ENCODE results near the gene SMIM36. TPM values are rescaled to one million over a fixed set of nuclear protein-coding genes. Genes with fewer than 3 reads are reported as not detected.

The SMIM36 gene
- polyA plus RNA-seq, 3 donors, result not detected

GRCh38 chr17:55549140-55549539 is 37.9 kb upstream of the SMIM36 start:
- Mint-ChIP-seq H3K27me3 (ENCODE audit: low read depth in 3 of 3) (peaks cover 1 to 4% (median 2%) of the 10 kb centered on the region in 3 donors), H3K36me3 (no peaks in the 10 kb centered on the region), H3K27ac (no peak overlapping the region), H3K4me3 (no peak overlapping the region), H3K9me3 (peaks cover 0 to 2% (median 0%) of the 10 kb centered on the region in 7 donors), H3K4me1 (peaks cover 3% of the 10 kb centered on the region)
- intact Hi-C loops (cut with micrococcal nuclease), result loop anchor here in 1 of 2 donors (5.0 kb wide), 1 partner anchor 53 kb away; no protein-coding TSS in a partner anchor
- no peaks in the 10 kb centered on the region for H3K36me3 ChIP-seq (replicated peaks in 1 of 2; ENCODE audit: control insufficient read depth in 1 of 2, insufficient read depth in 2 of 2, low read length in 2 of 2)
- TF ChIP-seq, protein P1, sequence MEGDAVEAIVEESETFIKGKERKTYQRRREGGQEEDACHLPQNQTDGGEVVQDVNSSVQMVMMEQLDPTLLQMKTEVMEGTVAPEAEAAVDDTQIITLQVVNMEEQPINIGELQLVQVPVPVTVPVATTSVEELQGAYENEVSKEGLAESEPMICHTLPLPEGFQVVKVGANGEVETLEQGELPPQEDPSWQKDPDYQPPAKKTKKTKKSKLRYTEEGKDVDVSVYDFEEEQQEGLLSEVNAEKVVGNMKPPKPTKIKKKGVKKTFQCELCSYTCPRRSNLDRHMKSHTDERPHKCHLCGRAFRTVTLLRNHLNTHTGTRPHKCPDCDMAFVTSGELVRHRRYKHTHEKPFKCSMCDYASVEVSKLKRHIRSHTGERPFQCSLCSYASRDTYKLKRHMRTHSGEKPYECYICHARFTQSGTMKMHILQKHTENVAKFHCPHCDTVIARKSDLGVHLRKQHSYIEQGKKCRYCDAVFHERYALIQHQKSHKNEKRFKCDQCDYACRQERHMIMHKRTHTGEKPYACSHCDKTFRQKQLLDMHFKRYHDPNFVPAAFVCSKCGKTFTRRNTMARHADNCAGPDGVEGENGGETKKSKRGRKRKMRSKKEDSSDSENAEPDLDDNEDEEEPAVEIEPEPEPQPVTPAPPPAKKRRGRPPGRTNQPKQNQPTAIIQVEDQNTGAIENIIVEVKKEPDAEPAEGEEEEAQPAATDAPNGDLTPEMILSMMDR (IDR thresholded peaks at IDR 0.05), result peak; percentile 21
- WGBS (ENCODE audit: insufficient coverage), result 83% methylated on average over 2 of the region's 2 CpGs
- no peak overlapping the region for H3K4me2 ChIP-seq (replicated peaks; ENCODE audit: extremely low read depth, low read length, poor library complexity, severe bottlenecking)
- H3K9ac ChIP-seq (ENCODE audit: insufficient read depth, low read length, poor library complexity, severe bottlenecking), result no peak overlapping the region
- H3K27ac ChIP-seq (ENCODE audit: low read depth in 1 of 2, low read length in 2 of 2), result no peak overlapping the region
- H2AFZ ChIP-seq (ENCODE audit: insufficient read depth, low read depth, low read length, poor library complexity, severe bottlenecking), result no peak overlapping the region
- no peaks in the 10 kb centered on the region for H3K9me3 ChIP-seq (replicated peaks in 1 of 2; ENCODE audit: control insufficient read depth in 1 of 2, insufficient read depth in 1 of 2, low read length in 2 of 2)
- H3K4me1 ChIP-seq (ENCODE audit: control insufficient read depth in 1 of 2, insufficient read depth in 2 of 2, low read length in 2 of 2), result no peaks in the 10 kb centered on the region
- peak in 1 of 3 donors; percentile 20 for DNase-seq
- no peaks in the 10 kb centered on the region for H3K79me2 ChIP-seq (ENCODE audit: insufficient read depth, low read length)
- no peaks in the 10 kb centered on the region for H3K27me3 ChIP-seq (ENCODE audit: control insufficient read depth in 2 of 2, insufficient read depth in 2 of 2, low read length in 2 of 2)
- H3K4me3 ChIP-seq (replicated peaks in 1 of 3; ENCODE audit: low read depth in 2 of 3, low read length in 3 of 3), result no peak overlapping the region
- no peaks in the 10 kb centered on the region for H4K20me1 ChIP-seq (ENCODE audit: insufficient read depth, low read length)

- H3K4me2 ChIP-seq (replicated peaks; ENCODE audit: extremely low read depth, low read length, poor library complexity, severe bottlenecking), result no peak overlapping the region
- Mint-ChIP-seq H3K27me3 (ENCODE audit: low read depth in 3 of 3) (peaks cover 0 to 4% (median 0%) of the 10 kb centered on the region in 3 donors), H3K36me3 (no peaks in the 10 kb centered on the region), H3K9me3 (peaks cover 0 to 3% (median 0%) of the 10 kb centered on the region in 7 donors), H3K4me3 (no peak overlapping the region), H3K4me1 (peaks cover 3% of the 10 kb centered on the region), H3K27ac (no peak overlapping the region)
- intact Hi-C loops (cut with micrococcal nuclease), result loop anchor here in 1 of 2 donors (5.0 kb wide), 1 partner anchor 55 kb away; no protein-coding TSS in a partner anchor
- H3K79me2 ChIP-seq (ENCODE audit: insufficient read depth, low read length), result no peaks in the 10 kb centered on the region
- H3K4me3 ChIP-seq (replicated peaks in 1 of 3; ENCODE audit: low read depth in 2 of 3, low read length in 3 of 3), result no peak overlapping the region
- H3K36me3 ChIP-seq (replicated peaks in 1 of 2; ENCODE audit: control insufficient read depth in 1 of 2, insufficient read depth in 2 of 2, low read length in 2 of 2), result no peaks in the 10 kb centered on the region
- WGBS (ENCODE audit: insufficient coverage), result no CpG with 5 or more reads among the region's 1 CpG
- no peak overlapping the region for H3K27ac ChIP-seq (ENCODE audit: low read depth in 1 of 2, low read length in 2 of 2)
- H2AFZ ChIP-seq (ENCODE audit: insufficient read depth, low read depth, low read length, poor library complexity, severe bottlenecking), result no peak overlapping the region
- H4K20me1 ChIP-seq (ENCODE audit: insufficient read depth, low read length), result no peaks in the 10 kb centered on the region
- no peak for DNase-seq
- no peaks in the 10 kb centered on the region for H3K27me3 ChIP-seq (ENCODE audit: control insufficient read depth in 2 of 2, insufficient read depth in 2 of 2, low read length in 2 of 2)
- no peaks in the 10 kb centered on the region for H3K9me3 ChIP-seq (replicated peaks in 1 of 2; ENCODE audit: control insufficient read depth in 1 of 2, insufficient read depth in 1 of 2, low read length in 2 of 2)
- TF ChIP-seq, protein P1 (IDR thresholded peaks at IDR 0.05), result no peak
- no peak overlapping the region for H3K9ac ChIP-seq (ENCODE audit: insufficient read depth, low read length, poor library complexity, severe bottlenecking)
- no peaks in the 10 kb centered on the region for H3K4me1 ChIP-seq (ENCODE audit: control insufficient read depth in 1 of 2, insufficient read depth in 2 of 2, low read length in 2 of 2)
Observed at GRCh38 chr17:55546991-55547664, 35.9 kb upstream of the SMIM36 start.
